DND-41 (cell line): ENCODE data around the gene TJP2.

ENCODE experiments used
- EZH2 ChIP-seq: IDR thresholded peaks from 3 replicates; pipeline ENCODE4 v1.6.1; 2012; ENCODE audit warnings: borderline replicate concordance, low read depth, mild to moderate bottlenecking, moderate library complexity, low read length, inconsistent platforms; ENCODE audit not compliant: severe bottlenecking
- TF ChIP-seq, protein P1 (sequence below): IDR thresholded peaks from 2 replicates; pipeline ENCODE4 v1.5.1; 2012; ENCODE audit warnings: borderline replicate concordance, low read length, moderate library complexity, mild to moderate bottlenecking; ENCODE audit not compliant: poor library complexity, severe bottlenecking; ENCODE audit errors: extremely low read depth

DNA sequence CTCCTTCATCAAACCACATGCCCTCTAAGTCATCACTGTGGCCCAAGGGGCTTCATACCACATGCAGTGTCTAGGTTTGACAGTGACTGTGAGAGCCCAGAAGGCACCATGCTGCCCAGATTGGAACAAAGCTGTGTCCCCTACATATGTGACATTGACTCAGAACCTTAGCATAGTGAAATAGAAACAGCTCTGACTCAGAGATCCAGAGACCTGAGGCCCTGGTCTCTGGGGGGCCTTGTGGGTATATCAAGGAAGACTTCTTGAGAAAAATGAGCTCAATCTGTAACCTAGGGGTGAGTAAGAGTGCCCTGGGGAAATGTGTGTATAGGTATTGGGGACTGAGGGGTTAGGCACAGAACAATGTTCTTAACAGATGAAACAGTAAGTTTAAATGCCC, 143.8 kb downstream of the TJP2 start:
- TF ChIP-seq, protein P1, sequence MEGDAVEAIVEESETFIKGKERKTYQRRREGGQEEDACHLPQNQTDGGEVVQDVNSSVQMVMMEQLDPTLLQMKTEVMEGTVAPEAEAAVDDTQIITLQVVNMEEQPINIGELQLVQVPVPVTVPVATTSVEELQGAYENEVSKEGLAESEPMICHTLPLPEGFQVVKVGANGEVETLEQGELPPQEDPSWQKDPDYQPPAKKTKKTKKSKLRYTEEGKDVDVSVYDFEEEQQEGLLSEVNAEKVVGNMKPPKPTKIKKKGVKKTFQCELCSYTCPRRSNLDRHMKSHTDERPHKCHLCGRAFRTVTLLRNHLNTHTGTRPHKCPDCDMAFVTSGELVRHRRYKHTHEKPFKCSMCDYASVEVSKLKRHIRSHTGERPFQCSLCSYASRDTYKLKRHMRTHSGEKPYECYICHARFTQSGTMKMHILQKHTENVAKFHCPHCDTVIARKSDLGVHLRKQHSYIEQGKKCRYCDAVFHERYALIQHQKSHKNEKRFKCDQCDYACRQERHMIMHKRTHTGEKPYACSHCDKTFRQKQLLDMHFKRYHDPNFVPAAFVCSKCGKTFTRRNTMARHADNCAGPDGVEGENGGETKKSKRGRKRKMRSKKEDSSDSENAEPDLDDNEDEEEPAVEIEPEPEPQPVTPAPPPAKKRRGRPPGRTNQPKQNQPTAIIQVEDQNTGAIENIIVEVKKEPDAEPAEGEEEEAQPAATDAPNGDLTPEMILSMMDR, result no peak
- no peak for TF ChIP-seq EZH2
